Myocyte (in vitro differentiated cells): ENCODE measurements around the gene RIMKLA. TPM values are rescaled to one million over a fixed set of nuclear protein-coding genes. Genes with fewer than 3 reads are reported as not detected.

Experiments used
- DNase-seq: peaks from one replicate; pipeline ENCODE4 v3.0.0-alpha.2; 2012; ENCODE audit warnings: low read depth
- total RNA-seq: library from RNA; depleted of rRNA; stranded (reverse); fragments of >200 nt; gene quantifications from 2 replicates; pipeline ENCODE4 v1.2.3, GENCODE V29; 2014

Gene RIMKLA
- total RNA-seq, 1 donor from 2014 or later, result not detected

- DNase-seq, result no peak
These were observed 43.6 kb downstream of the RIMKLA start for GRCh38 chr1:42424201-42424600.

- DNase-seq, result no peak
These were observed 46.6 kb downstream of the RIMKLA start for GRCh38 chr1:42427240-42427639.

DNA sequence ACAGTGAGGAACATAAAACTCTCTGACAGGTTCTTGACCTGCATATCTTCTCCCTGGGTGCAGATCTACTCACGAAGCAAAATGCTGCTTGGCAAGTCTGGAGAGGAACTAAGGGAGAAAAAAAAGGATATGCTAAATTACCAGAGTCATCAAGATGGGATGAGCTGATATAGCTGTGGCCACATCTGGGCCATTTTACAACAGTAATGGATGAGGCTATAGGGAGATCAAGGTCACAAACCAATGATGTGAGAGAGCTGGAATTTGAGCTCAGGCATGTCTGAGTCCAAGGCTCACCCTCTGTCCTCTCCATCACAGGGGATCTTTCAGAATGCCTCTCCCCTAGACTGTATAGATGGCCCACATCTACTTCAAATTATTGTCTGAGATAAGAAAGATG, 49.0 kb downstream of the RIMKLA start:
- no peak for DNase-seq

DNA sequence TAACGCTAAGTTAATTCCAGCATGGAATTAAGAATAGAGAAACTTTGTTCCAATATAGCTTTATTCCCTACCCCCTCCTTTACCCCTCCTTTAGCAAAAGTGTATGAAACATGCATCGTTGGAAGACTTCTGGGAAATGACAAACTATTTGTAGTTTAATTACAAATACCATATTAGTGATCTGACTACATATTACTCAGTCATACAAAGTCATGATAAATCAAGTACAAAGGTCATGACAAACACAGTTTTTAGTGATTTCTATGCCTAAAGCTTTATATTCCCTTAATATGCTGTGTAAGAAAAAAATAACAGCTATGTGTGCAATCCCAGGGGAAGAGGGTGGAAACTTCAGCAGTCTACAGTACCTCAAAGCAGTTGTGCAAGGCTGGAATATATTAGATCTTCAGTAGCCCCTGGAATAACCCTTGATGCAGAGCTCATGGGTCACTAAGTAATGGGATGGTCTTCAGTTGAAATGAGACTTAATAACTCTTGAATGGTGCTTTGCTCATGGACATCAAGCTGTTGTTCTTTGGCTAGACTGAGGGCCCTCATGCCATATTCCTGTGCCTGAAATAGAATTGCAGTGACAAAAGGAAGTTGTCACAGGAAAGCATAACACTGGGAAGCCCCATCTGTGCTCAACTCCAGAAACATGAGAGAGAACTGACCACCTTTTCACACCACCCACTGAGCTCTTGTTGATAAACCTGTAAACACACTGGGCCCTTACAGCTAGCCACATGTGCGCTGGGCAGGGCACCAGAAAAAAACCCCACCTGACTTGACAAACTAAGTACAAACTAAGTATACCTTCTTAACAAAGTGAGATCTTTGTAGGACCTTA, 49.9 kb downstream of the RIMKLA start:
- DNase-seq, result no peak

GRCh38 chr1:42431514-42431913, 50.9 kb downstream of the RIMKLA start:
- no peak for DNase-seq

DNA sequence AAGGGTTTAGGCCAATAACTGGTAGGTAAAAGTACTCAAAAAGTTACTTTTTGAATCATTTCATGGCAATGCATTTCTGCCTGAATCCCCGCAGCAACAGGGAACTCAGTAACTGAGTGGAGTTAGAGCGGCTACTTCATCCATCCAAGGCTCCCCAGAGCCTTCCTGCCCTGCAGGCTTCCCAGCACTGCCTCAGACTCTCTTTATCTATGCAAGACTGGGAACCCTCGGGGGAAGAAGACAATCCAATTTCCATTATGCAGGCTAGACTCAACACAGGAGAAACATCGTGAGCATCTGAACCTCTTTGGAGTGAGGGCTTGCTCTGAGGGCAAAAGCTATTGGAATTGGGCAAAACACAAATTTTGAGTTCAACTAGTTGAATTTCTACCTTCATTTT, 52.1 kb downstream of the RIMKLA start:
- no peak for DNase-seq

DNA sequence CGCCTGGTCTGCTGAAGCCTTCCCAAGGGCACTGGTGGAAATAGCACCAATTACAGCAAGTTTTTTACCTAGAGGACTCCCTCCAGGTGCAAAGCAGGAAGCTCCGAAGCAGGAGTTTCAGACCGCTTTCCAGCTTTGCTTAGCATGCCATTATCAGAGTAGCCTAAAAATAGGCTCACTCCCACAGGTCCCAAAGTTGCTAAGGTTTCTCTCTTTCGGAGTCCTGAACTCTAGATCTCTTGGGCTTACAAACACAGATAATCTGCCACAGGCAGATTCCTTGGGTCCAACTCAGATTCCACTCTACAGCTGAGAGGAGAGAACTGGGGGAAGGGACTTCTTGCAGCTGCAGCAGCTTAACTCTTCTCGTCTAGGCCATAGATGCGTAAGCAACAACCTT, 52.8 kb downstream of the RIMKLA start:
- no peak for DNase-seq

- no peak for DNase-seq
These were observed 53.7 kb downstream of the RIMKLA start for GRCh38 chr1:42434340-42434739.

DNA sequence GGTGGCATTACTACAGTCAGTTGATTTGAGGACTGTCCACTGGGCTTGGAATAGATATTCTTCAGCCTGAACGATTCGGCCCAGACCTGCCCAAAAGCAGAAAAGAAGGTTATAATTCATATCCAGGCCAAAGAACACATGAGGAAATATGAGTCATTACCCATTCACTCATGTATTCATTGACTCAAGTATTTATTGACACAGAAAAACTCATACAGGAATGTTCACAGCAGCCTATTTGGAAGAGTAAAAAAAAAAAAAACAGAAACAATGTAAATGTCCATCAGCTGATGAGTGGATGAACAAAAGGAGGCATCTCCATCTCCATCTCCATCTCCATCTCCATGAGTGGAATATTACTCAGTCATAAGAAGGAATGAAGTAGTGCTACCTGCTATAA, 59.3 kb downstream of the RIMKLA start:
- DNase-seq, result no peak

DNA sequence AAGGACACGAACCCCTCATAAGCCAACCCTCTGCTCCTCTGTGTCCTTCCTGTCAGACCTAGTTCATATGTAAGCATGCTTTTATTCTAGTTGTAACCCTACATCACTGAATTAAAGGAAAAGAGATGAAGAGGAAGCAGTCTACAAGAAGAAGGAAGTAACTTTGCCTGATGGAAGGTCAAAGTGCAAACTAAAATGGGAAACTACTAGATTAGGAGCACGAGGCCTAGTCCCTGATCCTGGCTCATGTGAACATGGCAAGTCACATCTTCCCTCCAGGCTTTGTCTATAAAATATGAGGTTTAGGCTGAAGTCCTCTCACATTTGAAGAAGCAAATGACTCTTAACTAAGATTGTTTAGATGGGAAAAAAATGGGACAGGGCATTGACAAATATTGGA, 62.1 kb downstream of the RIMKLA start:
- DNase-seq, result no peak

DNA sequence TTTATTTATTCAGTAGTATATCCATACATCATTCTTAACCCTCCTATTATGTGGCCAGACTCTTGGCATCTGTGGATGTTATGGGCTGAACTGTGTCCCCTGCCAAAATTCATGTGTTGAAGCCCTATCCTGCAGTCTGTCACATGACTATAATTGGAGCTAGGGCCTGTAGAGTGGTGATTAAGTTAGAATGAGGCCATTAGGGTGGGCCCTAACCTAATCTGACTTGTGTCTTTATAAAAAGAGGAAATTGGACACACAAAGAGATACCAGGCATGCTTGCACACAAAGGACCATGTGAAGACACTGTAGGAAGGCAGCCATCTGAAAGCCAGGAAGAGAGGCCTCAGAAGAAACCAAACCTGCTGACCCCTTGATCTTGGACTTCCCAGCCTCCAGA, 68.7 kb downstream of the RIMKLA start:
- DNase-seq, result no peak

DNA sequence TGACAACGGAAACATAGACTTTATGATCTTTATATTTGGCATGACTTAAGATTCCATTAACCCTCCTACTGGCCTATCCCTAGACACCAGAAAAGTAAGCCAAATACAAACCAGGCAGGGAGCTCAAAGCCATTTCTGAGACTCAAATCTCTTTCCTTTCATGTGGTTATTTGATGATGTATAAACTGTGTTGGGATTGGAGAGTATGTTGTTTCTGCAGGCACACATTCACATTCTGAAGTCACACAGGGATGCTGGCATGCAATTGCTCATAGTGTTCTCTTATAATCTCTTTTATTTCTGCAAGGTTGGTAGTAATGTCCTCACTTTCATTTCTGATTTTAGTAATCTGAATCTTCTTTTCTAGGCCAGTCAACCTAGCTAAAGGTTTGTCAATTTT, 69.5 kb downstream of the RIMKLA start:
- DNase-seq, result no peak

DNA sequence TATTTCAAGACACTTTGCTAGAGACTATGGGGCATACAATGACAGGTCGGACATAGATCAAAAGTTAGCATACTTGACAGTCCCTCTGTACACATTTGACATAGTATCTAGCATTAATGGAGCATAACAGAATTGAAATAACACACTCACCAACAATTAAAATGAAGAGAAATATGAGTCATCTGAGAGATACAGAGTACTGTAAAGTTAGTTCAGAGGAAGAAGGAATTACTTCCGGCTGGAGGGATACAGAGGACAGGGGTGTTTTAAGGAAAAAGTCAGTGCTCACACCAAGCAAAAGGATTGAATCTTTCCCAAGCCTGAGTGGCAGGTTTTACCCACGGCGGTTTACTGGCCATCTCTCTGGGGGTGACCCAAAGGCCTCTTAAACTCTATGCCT, 72.8 kb downstream of the RIMKLA start:
- no peak for DNase-seq

DNA sequence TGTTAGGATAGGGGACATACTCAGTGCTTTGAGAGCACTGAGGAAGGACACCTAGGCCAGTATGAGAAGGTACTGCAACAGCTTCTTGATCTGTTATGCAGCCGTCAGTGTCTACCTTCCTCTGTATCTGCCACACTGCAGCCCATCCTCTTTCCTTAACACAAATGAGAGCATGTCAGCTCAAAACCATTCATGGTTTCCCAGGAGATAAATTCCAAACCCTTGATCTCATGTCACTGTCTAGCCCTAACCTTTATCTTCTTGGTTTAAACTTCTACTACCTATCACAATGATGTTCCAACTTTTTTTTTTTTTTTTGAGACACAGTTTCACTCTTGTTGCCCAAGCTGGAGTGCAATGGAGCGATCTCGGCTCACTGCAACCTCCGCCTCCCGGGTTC, 73.8 kb downstream of the RIMKLA start:
- no peak for DNase-seq

GRCh38 chr1:42456010-42456753, 75.6 kb downstream of the RIMKLA start, which contains the start of the genes PPCS and ZMYND12:
PPCS (plus strand) TSS chr1:42456543; CDS start chr1:42456566, 23 bp downstream.
ZMYND12 (minus strand) TSS chr1:42456022; CDS start chr1:42455997, 25 bp downstream.
- DNase-seq, result peak; percentile 91

DNA sequence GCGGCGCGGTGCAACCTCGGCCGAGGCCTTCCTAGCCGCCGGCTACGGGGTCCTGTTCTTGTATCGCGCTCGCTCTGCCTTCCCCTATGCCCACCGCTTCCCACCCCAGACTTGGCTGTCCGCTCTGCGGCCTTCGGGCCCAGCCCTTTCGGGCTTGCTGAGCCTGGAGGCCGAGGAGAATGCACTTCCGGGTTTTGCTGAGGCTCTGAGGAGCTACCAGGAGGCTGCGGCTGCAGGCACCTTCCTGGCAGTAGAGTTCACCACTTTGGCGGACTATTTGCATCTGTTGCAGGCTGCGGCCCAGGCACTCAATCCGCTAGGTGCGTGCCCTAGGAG, 76.1 kb downstream of the RIMKLA start:
- no peak for DNase-seq

- no peak for DNase-seq
These were observed 80.6 kb downstream of the RIMKLA start for GRCh38 chr1:42461196-42461595.

- peak; percentile 98 for DNase-seq
These were observed 82.5 kb downstream of the RIMKLA start, which contains the start of gene CCDC30 for GRCh38 chr1:42462828-42463763. CCDC30 (plus strand) TSS chr1:42463286; CDS start chr1:42480552, 17,266 bp downstream.

- DNase-seq, result no peak
These were observed 83.3 kb downstream of the RIMKLA start for GRCh38 chr1:42463921-42464320.

DNA sequence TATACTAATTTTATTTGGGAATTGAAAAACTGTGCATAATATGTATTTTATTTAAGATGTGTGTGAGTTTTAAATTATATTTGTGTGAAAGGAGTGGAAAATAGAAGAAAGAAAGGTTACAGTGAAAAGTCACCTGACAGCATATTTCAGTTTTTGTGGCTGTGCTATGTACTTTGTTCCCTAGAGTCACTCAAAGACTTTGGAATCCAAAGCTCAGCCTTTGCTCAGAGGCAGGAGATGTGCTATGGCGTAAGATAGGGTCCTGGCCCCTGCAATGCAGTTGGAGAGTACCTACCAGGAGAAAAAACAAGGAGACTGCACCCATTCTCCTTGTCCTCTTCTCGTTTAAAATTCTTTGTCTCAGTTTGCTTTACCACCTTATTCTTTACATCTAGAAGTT, 85.4 kb downstream of the RIMKLA start:
- no peak for DNase-seq

DNA sequence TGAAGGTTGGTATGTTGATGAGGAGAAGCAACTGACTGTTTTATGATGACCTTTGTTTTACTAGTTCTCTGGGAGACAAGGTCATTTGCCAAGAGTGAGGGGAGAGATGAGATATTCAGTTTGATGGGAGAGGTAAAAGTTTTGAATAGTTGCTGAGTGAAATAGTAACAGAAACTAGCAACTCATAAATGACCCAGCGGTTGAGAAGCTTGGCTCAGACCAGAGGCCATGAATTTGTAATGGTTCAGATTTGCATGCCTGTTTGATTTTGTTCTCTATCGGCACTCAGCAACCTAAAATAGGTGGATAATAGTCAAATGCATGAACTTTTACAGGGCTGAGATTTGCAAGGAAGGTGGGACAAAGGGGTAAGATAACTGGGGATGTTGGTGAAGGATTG, 89.1 kb downstream of the RIMKLA start:
- no peak for DNase-seq
